ENCODE data around the gene RBM4. TPM values are rescaled to one million over a fixed set of nuclear protein-coding genes. Genes with fewer than 3 reads are reported as not detected.

RBM4 gene
- total and polyA plus RNA-seq, 5 donors from 2014 or later: 201 to 306 (median 287) TPM

DNA sequence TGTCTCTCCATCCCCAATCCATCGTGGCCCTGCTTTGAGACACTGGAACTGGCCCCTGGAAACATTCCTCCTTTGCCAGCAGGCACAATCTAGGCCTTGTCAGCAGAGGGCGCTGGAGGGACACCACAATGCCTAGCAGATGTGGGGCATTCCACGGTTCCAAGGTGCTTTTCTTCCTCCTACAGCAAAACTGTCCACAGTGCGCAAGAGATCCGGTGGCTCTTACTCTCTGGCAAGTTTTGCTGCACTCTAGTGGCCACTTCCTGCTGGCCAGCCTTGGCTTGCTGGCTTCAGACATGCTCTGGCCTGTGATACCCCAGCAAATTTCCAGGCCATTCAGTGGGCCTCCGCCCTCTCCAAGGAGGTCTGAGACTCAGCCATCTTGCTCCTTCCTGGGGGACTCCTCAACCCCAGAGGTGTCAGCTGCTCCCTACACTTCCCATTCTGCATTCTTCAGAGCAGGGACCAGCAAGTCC is 56.3 kb downstream of the RBM4 start:
- DNase-seq (peak; percentile 68 to 76 (median 74)), ATAC-seq (ENCODE audit: low read depth in 2 of 2) (peak; percentile 67 to 74)
- no peak overlapping the region for H3K27ac Mint-ChIP-seq
- H3K36me3 ChIP-seq (ENCODE audit: control insufficient read depth, insufficient read depth, low read length): no peaks in the 10 kb centered on the region
- H3K27me3 Mint-ChIP-seq: peaks cover 4% of the 10 kb centered on the region
- H3K27me3 ChIP-seq (ENCODE audit: control insufficient read depth, insufficient read depth, low read length): no peaks in the 10 kb centered on the region
- H3K9me3 ChIP-seq (ENCODE audit: control insufficient read depth in 2 of 2, low read length in 2 of 2): no peaks in the 10 kb centered on the region
- no peak overlapping the region for H3K4me3 ChIP-seq (ENCODE audit: low read depth, low read length)
- H3K9me3 Mint-ChIP-seq: peaks cover 0 to 1% (median 0%) of the 10 kb centered on the region in 7 donors
- no peaks in the 10 kb centered on the region for H3K4me1 ChIP-seq (ENCODE audit: control insufficient read depth, insufficient read depth, low read length, poor library complexity, severe bottlenecking)
- H3K4me1 Mint-ChIP-seq: peaks cover 0 to 5% (median 1%) of the 10 kb centered on the region in 4 donors
- no peak overlapping the region for H3K4me3 Mint-ChIP-seq
- H3K27ac ChIP-seq (ENCODE audit: insufficient read depth, low read length, poor library complexity, severe bottlenecking): no peak overlapping the region
- no peaks in the 10 kb centered on the region for H3K36me3 Mint-ChIP-seq

Other genes starting within 250 kb of the RBM4 start
- gene NPAS4, start 217.7 kb upstream of the RBM4 start, total RNA-seq: not detected
- gene NPAS4, start 217.7 kb upstream of the RBM4 start, polyA plus RNA-seq: not detected
- gene MRPL11, start 199.9 kb upstream of the RBM4 start, total RNA-seq: 22.7 TPM
- 10 to 100 TPM; 80.4 to 96.9 (median 84.5) TPM for gene MRPL11, start 199.9 kb upstream of the RBM4 start, polyA plus RNA-seq
- gene PELI3, start 171.8 kb upstream of the RBM4 start, total RNA-seq: 9.6 TPM
- 1 to 10 TPM; 4.4 to 9.3 (median 5.7) TPM for gene PELI3, start 171.8 kb upstream of the RBM4 start, polyA plus RNA-seq
- gene DPP3, start 158.3 kb upstream of the RBM4 start, total RNA-seq: 29.5 TPM
- gene DPP3, start 158.3 kb upstream of the RBM4 start, polyA plus RNA-seq: 10 to 100 TPM; 27.1 to 38.7 (median 32.8) TPM
- 16.4 TPM for gene BBS1, start 128.1 kb upstream of the RBM4 start, total RNA-seq
- 1 to 10 TPM; 5.6 to 9.4 (median 7.0) TPM for gene BBS1, start 128.1 kb upstream of the RBM4 start, polyA plus RNA-seq
- gene ZDHHC24, start 92.7 kb upstream of the RBM4 start, total RNA-seq: 15.5 TPM
- gene ZDHHC24, start 92.7 kb upstream of the RBM4 start, polyA plus RNA-seq: 10 to 100 TPM; 14.1 to 20.6 (median 15.0) TPM
- gene ACTN3, start 91.8 kb upstream of the RBM4 start, total RNA-seq: not detected
- not detected for gene ACTN3, start 91.8 kb upstream of the RBM4 start, polyA plus RNA-seq
- gene CTSF, start 70.1 kb upstream of the RBM4 start, total RNA-seq: 6.9 TPM
- 10 to 100 TPM; 17.3 to 28.6 (median 17.9) TPM for gene CTSF, start 70.1 kb upstream of the RBM4 start, polyA plus RNA-seq
- 0.35 TPM for gene CCDC87, start 45.6 kb upstream of the RBM4 start, total RNA-seq
- gene CCDC87, start 45.6 kb upstream of the RBM4 start, polyA plus RNA-seq: not detected
- gene CCS, start 45.5 kb upstream of the RBM4 start, total RNA-seq: 31.4 TPM
- gene CCS, start 45.5 kb upstream of the RBM4 start, polyA plus RNA-seq: 10 to 100 TPM; 31.0 to 37.8 (median 35.6) TPM
- gene RBM14, start 22.1 kb upstream of the RBM4 start, total RNA-seq: 233 TPM
- gene RBM14, start 22.1 kb upstream of the RBM4 start, polyA plus RNA-seq: 10 to 100 TPM; 56.7 to 76.9 (median 69.2) TPM
- gene RBM4B, start 39.2 kb downstream of the RBM4 start, total RNA-seq: 10.0 TPM
- 10 to 100 TPM; 12.6 to 17.6 (median 15.3) TPM for gene RBM4B, start 39.2 kb downstream of the RBM4 start, polyA plus RNA-seq
- 0.52 TPM for gene SPTBN2, start 90.5 kb downstream of the RBM4 start, total RNA-seq
- gene SPTBN2, start 90.5 kb downstream of the RBM4 start, polyA plus RNA-seq: not detected
- gene RCE1, start 204.7 kb downstream of the RBM4 start, total RNA-seq: 45.6 TPM
- gene RCE1, start 204.7 kb downstream of the RBM4 start, polyA plus RNA-seq: 10 to 100 TPM; 20.6 to 26.0 (median 21.6) TPM
- 8.0 TPM for gene LRFN4, start 218.4 kb downstream of the RBM4 start, total RNA-seq
- gene LRFN4, start 218.4 kb downstream of the RBM4 start, polyA plus RNA-seq: 1 to 10 TPM in 3 of 4 donors, under 1 TPM in 1; 0.87 to 1.8 (median 1.3) TPM